PC-9 (cell line): ENCODE results near the gene AMACR.

Experiments
- CTCF ChIP-seq: fragments of 200-600 bp; sonication (generic); conservative IDR thresholded peaks from 2 replicates; pipeline ENCODE4 v1.6.1; 2017; ENCODE audit warnings: mixed run types, antibody characterized with exemption, mild to moderate bottlenecking, moderate library complexity
- EZH2 ChIP-seq: fragments of 200-600 bp; sonication (generic); IDR thresholded peaks from 2 replicates; pipeline ENCODE4 v1.8.0; 2017; ENCODE audit warnings: antibody characterized with exemption, low read depth

- no peak for TF ChIP-seq CTCF
- no peak for TF ChIP-seq EZH2
Measured at GRCh38 chr5:33966805-33967204, 41.0 kb downstream of the AMACR start.
